Stomach (tissue), 4 donors: Measurements from ENCODE around the gene JPH3.

Experiments used
- CTCF ChIP-seq, 7 experiments: fragments of 450-650 bp in 4 of 7; fragments of 200-600 bp in 3 of 7; sonication (generic) in 3 of 7; IDR thresholded peaks; one replicate each; pipeline ENCODE4 v1.5.1; 2016 to 2019; ENCODE audit warnings: antibody characterized with exemption in 7 of 7, control low read depth in 2 of 7, mild to moderate bottlenecking in 1 of 7
- EP300 ChIP-seq: sonication (generic); formaldehyde crosslinking; IDR thresholded peaks from one replicate; pipeline ENCODE4 v1.6.1; 2017; ENCODE audit warnings: antibody characterized with exemption
- POLR2A ChIP-seq, 4 donors: fragments of 450-650 bp; IDR thresholded peaks; one replicate each; pipeline ENCODE4 v1.6.1; 2016; ENCODE audit warnings: antibody characterized with exemption in 4 of 4, control low read depth in 2 of 4, mild to moderate bottlenecking in 1 of 4, moderate library complexity in 1 of 4
- POLR2AphosphoS5 ChIP-seq, 3 donors: sonication (generic); formaldehyde crosslinking; IDR thresholded peaks; one replicate each; pipeline ENCODE4 v1.6.1; 2016; ENCODE audit warnings: antibody characterized with exemption in 3 of 3

GRCh38 chr16:87703071-87703470 is 100.8 kb downstream of the JPH3 start:
- no peak for TF ChIP-seq CTCF (IDR thresholded peaks at IDR 0.05)
- TF ChIP-seq POLR2A (IDR thresholded peaks at IDR 0.05) = no peak
- TF ChIP-seq POLR2AphosphoS5 (IDR thresholded peaks at IDR 0.05) = no peak
- no peak for TF ChIP-seq EP300
